Measurements from ENCODE around the gene UBE2U. TPM values are rescaled to one million over a fixed set of nuclear protein-coding genes. Genes with fewer than 3 reads are reported as not detected.
"Not testable (repeated sequence)": the region's sequence is repeated elsewhere in the genome, so short reads cannot be mapped to it uniquely, and the experiment has no call there.

The UBE2U gene
- total and polyA plus RNA-seq, 2 of the 4 experiments (the other 2 are of a cell fraction) = not detected

DNA sequence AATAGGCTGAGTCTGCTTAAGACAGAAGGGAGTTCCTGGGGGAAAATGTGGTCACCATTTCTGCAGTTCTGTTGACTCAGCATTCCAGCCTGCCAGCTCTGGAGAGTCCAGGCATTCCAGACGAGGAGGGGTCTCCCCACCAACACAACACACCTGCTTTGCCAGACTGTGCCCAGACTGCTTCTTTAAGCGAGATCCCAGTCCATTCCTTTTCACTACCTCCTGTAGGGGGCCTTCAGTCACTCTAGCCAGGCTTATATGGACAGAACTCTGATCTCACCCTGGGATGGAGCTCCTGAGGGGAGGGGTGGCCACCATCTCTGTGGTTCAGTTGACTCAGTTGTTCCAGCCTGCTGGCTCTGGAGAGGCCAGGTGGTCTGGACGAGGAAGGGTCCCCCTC is 48.5 kb downstream of the UBE2U start:
- in situ Hi-C loops (cut with MboI; ENCODE audit: low sequenced_read_pairs) (loop anchor here (25.0 kb wide), 2 partner anchors 735 to 940 kb away; partner anchors contain the start of gene FOXD3), intact Hi-C loops (cut with micrococcal nuclease) (no loop called here), dilution Hi-C loops (cut with HindIII; ENCODE audit: low sequenced_read_pairs, unreplicated experiment) (no loop called here)
- H3K36me3 ChIP-seq (ENCODE audit: control insufficient read depth, insufficient read depth, low read length) = no peaks in the 10 kb centered on the region
- 0 out of 2 replicates have a peak, but pooled peaks have one; percentile 17 for ATAC-seq (ENCODE audit: low read depth)
- H2BK15ac ChIP-seq (ENCODE audit: low read depth, low read length) = no peak overlapping the region
- H3K4me2 ChIP-seq (ENCODE audit: low read depth, low read length) = no peak overlapping the region
- no TSS peak for BruUV-seq (replicated peaks)
- H3K27ac ChIP-seq (ENCODE audit: insufficient read depth, low read length) = no peak overlapping the region
- H3K14ac ChIP-seq (replicated peaks; ENCODE audit: low read depth, low read length) = no peak overlapping the region
- DNase-seq = no peak
- no peak overlapping the region for H2BK120ac ChIP-seq (ENCODE audit: low read depth, low read length)
- peaks cover 9% of the 10 kb centered on the region for H3K27me3 ChIP-seq (ENCODE audit: control insufficient read depth, insufficient read depth, low read length)
- no peak overlapping the region for H4K8ac ChIP-seq (ENCODE audit: low read depth in 2 of 2, low read length in 2 of 2)
- POLR2A ChIA-PET (ENCODE audit: unreplicated experiment) = no interaction called here
- H3K18ac ChIP-seq (ENCODE audit: low read depth, low read length) = no peak overlapping the region
- H3K4ac ChIP-seq (ENCODE audit: low read depth, low read length) = no peak overlapping the region
- H2BK20ac ChIP-seq (ENCODE audit: low read depth, low read length) = no peak overlapping the region
- no peak overlapping the region for H2AK5ac ChIP-seq (ENCODE audit: low read depth, low read length)
- CTCF ChIA-PET = no interaction called here
- H2AFZ ChIP-seq (replicated peaks; ENCODE audit: low read length, poor library complexity) = no peak overlapping the region
- H4K5ac ChIP-seq (ENCODE audit: low read depth, low read length) = no peak overlapping the region
- no peak overlapping the region for H3K56ac ChIP-seq (ENCODE audit: extremely low read depth, insufficient read depth, low read length)
- no peak overlapping the region for H2AK9ac ChIP-seq (replicated peaks; ENCODE audit: low read depth, low read length, poor library complexity)
- H2BK5ac ChIP-seq (ENCODE audit: low read depth, low read length, poor library complexity, severe bottlenecking) = no peak overlapping the region
- H3K9me1 ChIP-seq (ENCODE audit: insufficient read depth, low read length) = no peaks in the 10 kb centered on the region
- H3K9ac ChIP-seq (ENCODE audit: low read depth, low read length) = no peak overlapping the region
- no peaks in the 10 kb centered on the region for H4K20me1 ChIP-seq (ENCODE audit: insufficient read depth, low read length)
- H3K79me1 ChIP-seq (ENCODE audit: low read depth in 1 of 2, low read length in 2 of 2) = no peaks in the 10 kb centered on the region
- no peak overlapping the region for H3K4me3 ChIP-seq (ENCODE audit: insufficient read depth, low read depth, low read length)
- H3K4me1 ChIP-seq (ENCODE audit: control insufficient read depth, insufficient read depth, low read length) = no peaks in the 10 kb centered on the region
- WGBS, 2 experiments (ENCODE audit: extremely low coverage in 2 of 2, insufficient read length in 1 of 2) = no CpG with 5 or more reads among the region's 3 CpGs
- TF ChIP-seq NFE2L2 (IDR thresholded peaks at IDR 0.05; ENCODE audit: low read depth, low read length) (no peak), MAFK (IDR thresholded peaks at IDR 0.05; ENCODE audit: low read depth, low read length) (peak; percentile 65), FOS (IDR thresholded peaks at IDR 0.05; ENCODE audit: low read depth, low read length) (no peak)
- no peak overlapping the region for H4K91ac ChIP-seq (ENCODE audit: insufficient read depth, low read depth, low read length)
- H3K23ac ChIP-seq (ENCODE audit: low read depth, low read length) = no peak overlapping the region
- H3K9me3 ChIP-seq (ENCODE audit: control insufficient read depth, insufficient read depth, low read length) = no peaks in the 10 kb centered on the region

DNA sequence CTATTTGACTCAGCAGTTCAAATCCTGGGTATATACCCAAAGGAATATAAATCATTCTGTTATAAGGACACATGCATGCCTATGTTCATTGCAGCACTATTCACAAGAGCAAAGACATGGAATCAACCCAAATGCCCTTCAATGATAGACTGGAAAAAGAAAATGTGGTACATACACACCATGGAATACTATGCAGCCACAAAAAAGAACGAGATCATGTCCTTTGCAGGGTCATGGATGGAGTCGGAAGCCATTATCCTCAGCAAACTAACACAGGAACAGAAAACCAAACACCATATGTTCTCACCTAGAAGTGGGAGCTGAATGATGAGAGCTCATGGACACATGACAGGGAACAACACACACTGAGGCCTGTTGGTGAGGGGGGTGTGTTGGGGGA is 53.8 kb downstream of the UBE2U start:
- H3K56ac ChIP-seq (ENCODE audit: extremely low read depth, insufficient read depth, low read length); H3K9me3 ChIP-seq (ENCODE audit: control insufficient read depth, insufficient read depth, low read length); H2AFZ ChIP-seq (replicated peaks; ENCODE audit: low read length, poor library complexity); H2BK20ac ChIP-seq (ENCODE audit: low read depth, low read length); H3K4ac ChIP-seq (ENCODE audit: low read depth, low read length); H2BK15ac ChIP-seq (ENCODE audit: low read depth, low read length); dilution Hi-C loops (cut with HindIII; ENCODE audit: low sequenced_read_pairs, unreplicated experiment); H3K4me3 ChIP-seq (ENCODE audit: insufficient read depth, low read depth, low read length); H3K4me1 ChIP-seq (ENCODE audit: control insufficient read depth, insufficient read depth, low read length); DNase-seq; H4K8ac ChIP-seq (ENCODE audit: low read depth in 2 of 2, low read length in 2 of 2); H3K23ac ChIP-seq (ENCODE audit: low read depth, low read length); H3K14ac ChIP-seq (replicated peaks; ENCODE audit: low read depth, low read length); POLR2A ChIA-PET (ENCODE audit: unreplicated experiment); H3K79me1 ChIP-seq (ENCODE audit: low read depth in 1 of 2, low read length in 2 of 2); H3K27ac ChIP-seq (ENCODE audit: insufficient read depth, low read length); H2BK5ac ChIP-seq (ENCODE audit: low read depth, low read length, poor library complexity, severe bottlenecking); H3K9me1 ChIP-seq (ENCODE audit: insufficient read depth, low read length); H3K9ac ChIP-seq (ENCODE audit: low read depth, low read length); H3K36me3 ChIP-seq (ENCODE audit: control insufficient read depth, insufficient read depth, low read length); H2AK5ac ChIP-seq (ENCODE audit: low read depth, low read length); H4K20me1 ChIP-seq (ENCODE audit: insufficient read depth, low read length); H2BK120ac ChIP-seq (ENCODE audit: low read depth, low read length); ATAC-seq (ENCODE audit: low read depth); H3K18ac ChIP-seq (ENCODE audit: low read depth, low read length); H3K27me3 ChIP-seq (ENCODE audit: control insufficient read depth, insufficient read depth, low read length); intact Hi-C loops (cut with micrococcal nuclease); CTCF ChIA-PET; H3K4me2 ChIP-seq (ENCODE audit: low read depth, low read length); H4K5ac ChIP-seq (ENCODE audit: low read depth, low read length); H4K91ac ChIP-seq (ENCODE audit: insufficient read depth, low read depth, low read length); BruUV-seq (replicated peaks); H2AK9ac ChIP-seq (replicated peaks; ENCODE audit: low read depth, low read length, poor library complexity): not testable (repeated sequence)
- WGBS, 2 experiments (ENCODE audit: extremely low coverage in 2 of 2, insufficient read length in 1 of 2) = no CpG with 5 or more reads among the region's 2 CpGs
- in situ Hi-C loops (cut with MboI; ENCODE audit: low sequenced_read_pairs) = loop anchor here (25.0 kb wide), 2 partner anchors 730 to 945 kb away; partner anchors contain the start of gene FOXD3
